ENCODE results near the gene ABCF2. TPM values are rescaled to one million over a fixed set of nuclear protein-coding genes. Genes with fewer than 3 reads are reported as not detected.

ABCF2 gene
- total and polyA plus RNA-seq, 4 donors = 23.6 to 38.3 (median 34.0) TPM

- H3K36me3 ChIP-seq (ENCODE audit: control insufficient read depth, insufficient read depth, low read length) = peaks cover 28% of the 10 kb centered on the region
- H3K9me3 ChIP-seq (ENCODE audit: control insufficient read depth, insufficient read depth, low read length) = no peaks in the 10 kb centered on the region
- no peaks in the 10 kb centered on the region for H3K27me3 ChIP-seq (ENCODE audit: control insufficient read depth, insufficient read depth, low read length)
- no peaks in the 10 kb centered on the region for H3K4me1 ChIP-seq (ENCODE audit: control insufficient read depth, insufficient read depth, low read length)
- no peak within 1 kb of the TSS for H3K4me3 ChIP-seq (ENCODE audit: low read depth, low read length)
- WGBS (ENCODE audit: insufficient coverage) = 90% methylated on average over 8 of the region's 17 CpGs
- no peak for DNase-seq (ENCODE audit: low read depth in 4 of 6, low spot score in 6 of 6)
- H3K27ac ChIP-seq (ENCODE audit: low read depth, low read length) = no peak within 1 kb of the TSS
Measured at GRCh38 chr7:151210087-151210854, 16.7 kb downstream of the ABCF2 start, which contains the start of gene H2BK1. H2BK1 (minus strand) TSS chr7:151210488; CDS start chr7:151210318, 170 bp downstream.

GRCh38 chr7:151209588-151209987 lies 17.4 kb downstream of the ABCF2 start:
- H3K27me3 ChIP-seq (ENCODE audit: control insufficient read depth, insufficient read depth, low read length) = peaks cover 4% of the 10 kb centered on the region
- H3K9me3 ChIP-seq (ENCODE audit: control insufficient read depth, insufficient read depth, low read length) = no peaks in the 10 kb centered on the region
- H3K4me3 ChIP-seq (ENCODE audit: low read depth, low read length) = no peak overlapping the region
- no peak for DNase-seq (ENCODE audit: low read depth in 4 of 6, low spot score in 6 of 6)
- H3K4me1 ChIP-seq (ENCODE audit: control insufficient read depth, insufficient read depth, low read length) = no peaks in the 10 kb centered on the region
- 89% methylated on average over 6 of the region's 6 CpGs for WGBS (ENCODE audit: insufficient coverage)
- peaks cover 22% of the 10 kb centered on the region for H3K36me3 ChIP-seq (ENCODE audit: control insufficient read depth, insufficient read depth, low read length)
- no peak overlapping the region for H3K27ac ChIP-seq (ENCODE audit: low read depth, low read length)

GRCh38 chr7:151208253-151208862 lies 18.6 kb downstream of the ABCF2 start:
- DNase-seq (ENCODE audit: low read depth in 4 of 6, low spot score in 6 of 6) = no peak
- H3K4me3 ChIP-seq (ENCODE audit: low read depth, low read length) = no peak overlapping the region
- peaks cover 10% of the 10 kb centered on the region for H3K27me3 ChIP-seq (ENCODE audit: control insufficient read depth, insufficient read depth, low read length)
- H3K27ac ChIP-seq (ENCODE audit: low read depth, low read length) = no peak overlapping the region
- H3K9me3 ChIP-seq (ENCODE audit: control insufficient read depth, insufficient read depth, low read length) = no peaks in the 10 kb centered on the region
- WGBS (ENCODE audit: insufficient coverage) = 85% methylated on average over 5 of the region's 9 CpGs
- peaks cover 10% of the 10 kb centered on the region for H3K36me3 ChIP-seq (ENCODE audit: control insufficient read depth, insufficient read depth, low read length)
- no peaks in the 10 kb centered on the region for H3K4me1 ChIP-seq (ENCODE audit: control insufficient read depth, insufficient read depth, low read length)

- H3K4me3 ChIP-seq (ENCODE audit: low read depth, low read length) = no peak overlapping the region
- H3K36me3 ChIP-seq (ENCODE audit: control insufficient read depth, insufficient read depth, low read length) = peaks cover 5% of the 10 kb centered on the region
- no peaks in the 10 kb centered on the region for H3K9me3 ChIP-seq (ENCODE audit: control insufficient read depth, insufficient read depth, low read length)
- peaks cover 10% of the 10 kb centered on the region for H3K27me3 ChIP-seq (ENCODE audit: control insufficient read depth, insufficient read depth, low read length)
- no peak overlapping the region for H3K27ac ChIP-seq (ENCODE audit: low read depth, low read length)
- DNase-seq (ENCODE audit: low read depth in 4 of 6, low spot score in 6 of 6) = no peak
- no peaks in the 10 kb centered on the region for H3K4me1 ChIP-seq (ENCODE audit: control insufficient read depth, insufficient read depth, low read length)
- WGBS (ENCODE audit: insufficient coverage) = 66% methylated on average over 12 of the region's 12 CpGs
Measured at GRCh38 chr7:151207804-151208203, 19.2 kb downstream of the ABCF2 start.

GRCh38 chr7:151207315-151207714 lies 19.7 kb downstream of the ABCF2 start:
- 82% methylated on average over 8 of the region's 9 CpGs for WGBS (ENCODE audit: insufficient coverage)

GRCh38 chr7:151206914-151207313 lies 20.1 kb downstream of the ABCF2 start:
- Histone ChIP-seq H3K27me3 (ENCODE audit: control insufficient read depth, insufficient read depth, low read length) (peaks cover 10% of the 10 kb centered on the region), H3K4me3 (ENCODE audit: low read depth, low read length) (no peak overlapping the region), H3K36me3 (ENCODE audit: control insufficient read depth, insufficient read depth, low read length) (no peaks in the 10 kb centered on the region), H3K9me3 (ENCODE audit: control insufficient read depth, insufficient read depth, low read length) (no peaks in the 10 kb centered on the region), H3K27ac (ENCODE audit: low read depth, low read length) (no peak overlapping the region), H3K4me1 (ENCODE audit: control insufficient read depth, insufficient read depth, low read length) (no peaks in the 10 kb centered on the region)
- peak in 1 of 6 donors; percentile 12 for DNase-seq (ENCODE audit: low read depth in 4 of 6, low spot score in 6 of 6)
- 82% methylated on average over 8 of the region's 9 CpGs for WGBS (ENCODE audit: insufficient coverage)

More at GRCh38 chr7:151207315-151207714, 19.7 kb downstream of the ABCF2 start:
- Histone ChIP-seq H3K4me1 (ENCODE audit: control insufficient read depth, insufficient read depth, low read length) (no peaks in the 10 kb centered on the region), H3K27ac (ENCODE audit: low read depth, low read length) (no peak overlapping the region), H3K9me3 (ENCODE audit: control insufficient read depth, insufficient read depth, low read length) (no peaks in the 10 kb centered on the region), H3K4me3 (ENCODE audit: low read depth, low read length) (no peak overlapping the region), H3K36me3 (ENCODE audit: control insufficient read depth, insufficient read depth, low read length) (no peaks in the 10 kb centered on the region), H3K27me3 (ENCODE audit: control insufficient read depth, insufficient read depth, low read length) (peaks cover 10% of the 10 kb centered on the region)
- no peak for DNase-seq (ENCODE audit: low read depth in 4 of 6, low spot score in 6 of 6)

- Histone ChIP-seq H3K4me3 (ENCODE audit: low read depth, low read length) (no peak overlapping the region), H3K27ac (ENCODE audit: low read depth, low read length) (no peak overlapping the region), H3K9me3 (ENCODE audit: control insufficient read depth, insufficient read depth, low read length) (no peaks in the 10 kb centered on the region), H3K4me1 (ENCODE audit: control insufficient read depth, insufficient read depth, low read length) (no peaks in the 10 kb centered on the region), H3K27me3 (ENCODE audit: control insufficient read depth, insufficient read depth, low read length) (peaks cover 10% of the 10 kb centered on the region), H3K36me3 (ENCODE audit: control insufficient read depth, insufficient read depth, low read length) (no peaks in the 10 kb centered on the region)
- no peak for DNase-seq (ENCODE audit: low read depth in 4 of 6, low spot score in 6 of 6)
- WGBS (ENCODE audit: insufficient coverage) = no CpG with 5 or more reads among the region's 6 CpGs
Measured at GRCh38 chr7:151205730-151206129, 21.3 kb downstream of the ABCF2 start.

- Histone ChIP-seq H3K27me3 (ENCODE audit: control insufficient read depth, insufficient read depth, low read length) (peaks cover 10% of the 10 kb centered on the region), H3K36me3 (ENCODE audit: control insufficient read depth, insufficient read depth, low read length) (no peaks in the 10 kb centered on the region), H3K27ac (ENCODE audit: low read depth, low read length) (no peak overlapping the region), H3K4me1 (ENCODE audit: control insufficient read depth, insufficient read depth, low read length) (peaks cover 10% of the 10 kb centered on the region), H3K4me3 (ENCODE audit: low read depth, low read length) (no peak overlapping the region), H3K9me3 (ENCODE audit: control insufficient read depth, insufficient read depth, low read length) (no peaks in the 10 kb centered on the region)
- DNase-seq (ENCODE audit: low read depth in 4 of 6, low spot score in 6 of 6) = no peak
- WGBS (ENCODE audit: insufficient coverage) = 70% methylated on average over 48 of the region's 48 CpGs
Measured at GRCh38 chr7:151204383-151205032, 22.5 kb downstream of the ABCF2 start.

- peaks cover 22% of the 10 kb centered on the region for H3K4me1 ChIP-seq (ENCODE audit: control insufficient read depth, insufficient read depth, low read length)
- 96% methylated on average over 8 of the region's 9 CpGs for WGBS (ENCODE audit: insufficient coverage)
- H3K27ac ChIP-seq (ENCODE audit: low read depth, low read length) = no peak overlapping the region
- H3K36me3 ChIP-seq (ENCODE audit: control insufficient read depth, insufficient read depth, low read length) = no peaks in the 10 kb centered on the region
- no peak for DNase-seq (ENCODE audit: low read depth in 4 of 6, low spot score in 6 of 6)
- no peak overlapping the region for H3K4me3 ChIP-seq (ENCODE audit: low read depth, low read length)
- no peaks in the 10 kb centered on the region for H3K9me3 ChIP-seq (ENCODE audit: control insufficient read depth, insufficient read depth, low read length)
- H3K27me3 ChIP-seq (ENCODE audit: control insufficient read depth, insufficient read depth, low read length) = peaks cover 10% of the 10 kb centered on the region
Measured at GRCh38 chr7:151202836-151203235, 24.2 kb downstream of the ABCF2 start.

Data from spinal cord (tissue), 10 donors.